B cell (primary cell): ENCODE data around the gene AMMECR1. TPM values are rescaled to one million over a fixed set of nuclear protein-coding genes. Genes with fewer than 3 reads are reported as not detected.

Experiments
- ATAC-seq: fragments of 200-7000 bp; cut with Tn5 transposase; one replicate; pipeline ENCODE4 v1.10.0; 2021; ENCODE audit warnings: low read depth, mild to moderate bottlenecking, moderate number of reproducible peaks, moderate library complexity
- CTCF ChIA-PET: fragments of 350-600 bp; sonication (Branson Sonifier 250); formaldehyde crosslinking; loops from one replicate; lab custom pipeline; 2021; ENCODE audit warnings: antibody characterized with exemption, inconsistent platforms; lab: Charles Lee
- POLR2A ChIA-PET: fragments of 350-600 bp; sonication (Branson Sonifier 250); formaldehyde crosslinking; loops from one replicate; lab custom pipeline; 2021; ENCODE audit warnings: antibody characterized with exemption; lab: Charles Lee
- DNase-seq: peaks from one replicate; pipeline ENCODE4 v3.0.0; 2013
- H2AFZ ChIP-seq: 2 replicates; pipeline ENCODE4 v1.6.1; 2012; ENCODE audit warnings: mild to moderate bottlenecking, low read depth, low read length; ENCODE audit not compliant: insufficient read depth, poor library complexity, severe bottlenecking
- H3K27ac ChIP-seq, 2 donors: 1 replicate in 1 of 2; 2 replicates in 1 of 2; pipeline ENCODE4 v1.5.1; 2012 to 2013; ENCODE audit warnings: low read length in 2 of 2, mild to moderate bottlenecking in 2 of 2, moderate library complexity in 1 of 2
- H3K27me3 ChIP-seq, 4 experiments: fragments of 200-600 bp in 1 of 4; sonication (generic) in 1 of 4; replicated peaks in 1 of 4; 1 replicate in 2 of 4; 2 replicates in 2 of 4; pipeline versions ENCODE4 v1.6.1 to v1.7.0; 2013 to 2016; ENCODE audit warnings: low read length in 3 of 4, mild to moderate bottlenecking in 2 of 4, mixed read lengths in 1 of 4, moderate library complexity in 1 of 4; ENCODE audit not compliant: insufficient read depth in 4 of 4, control insufficient read depth in 3 of 4; ENCODE audit errors: control extremely low read depth in 1 of 4
- H3K36me3 ChIP-seq, 2 experiments: replicated peaks in 1 of 2; 1 replicate in 1 of 2; 2 replicates in 1 of 2; pipeline versions ENCODE4 v1.6.1 to v1.7.1; 2013; ENCODE audit warnings: low read length in 1 of 2; ENCODE audit not compliant: insufficient read depth in 2 of 2, control insufficient read depth in 1 of 2; ENCODE audit errors: control extremely low read depth in 1 of 2, extremely low read depth in 1 of 2
- H3K4me1 ChIP-seq, 2 donors: fragments of 200-600 bp in 1 of 2; sonication (generic) in 1 of 2; 1 replicate in 1 of 2; 2 replicates in 1 of 2; pipeline versions ENCODE4 v1.5.1 to v1.6.1; 2013 to 2017; ENCODE audit warnings: low read length in 2 of 2; ENCODE audit not compliant: control insufficient read depth in 2 of 2, insufficient read depth in 2 of 2
- H3K4me2 ChIP-seq: replicated peaks from 2 replicates; pipeline ENCODE3; 2012; ENCODE audit warnings: mild to moderate bottlenecking, low read depth, low read length; ENCODE audit not compliant: poor library complexity, severe bottlenecking
- H3K4me3 ChIP-seq, 5 experiments: fragments of 200-600 bp in 1 of 5; sonication (generic) in 1 of 5; 1 replicate in 3 of 5; 2 replicates in 2 of 5; pipeline versions ENCODE4 v1.5.1 to v1.7.0; 2011 to 2016; ENCODE audit warnings: low read length in 4 of 5, mild to moderate bottlenecking in 4 of 5, low read depth in 2 of 5, control low read depth in 1 of 5, moderate library complexity in 1 of 5; ENCODE audit not compliant: insufficient read depth in 1 of 5; ENCODE audit errors: control extremely low read depth in 1 of 5, extremely low read depth in 1 of 5
- H3K79me2 ChIP-seq: fragments of 200-600 bp; sonication (generic); one replicate; pipeline ENCODE4 v1.6.0; 2016; ENCODE audit warnings: low read length; ENCODE audit not compliant: control insufficient read depth, insufficient read depth
- H3K9ac ChIP-seq: fragments of 200-600 bp; sonication (generic); 2 replicates; pipeline ENCODE4 v1.6.1; 2017; ENCODE audit warnings: mild to moderate bottlenecking, low read length, moderate library complexity
- H3K9me3 ChIP-seq, 3 donors: one replicate each; pipeline versions ENCODE4 v1.6.1 to v1.7.1; 2013; ENCODE audit warnings: low read length in 2 of 3; ENCODE audit not compliant: control insufficient read depth in 2 of 3, insufficient read depth in 1 of 3; ENCODE audit errors: control extremely low read depth in 1 of 3
- H4K20me1 ChIP-seq: 2 replicates; pipeline ENCODE4 v1.6.0; 2012; ENCODE audit warnings: mild to moderate bottlenecking, low read length; ENCODE audit not compliant: insufficient read depth, control insufficient read depth, poor library complexity, severe bottlenecking
- H3K27ac Mint-ChIP-seq: one replicate; pipeline ENCODE4 v1.8.0; 2021; ENCODE audit warnings: mixed read lengths
- H3K27me3 Mint-ChIP-seq: one replicate; pipeline ENCODE4 v1.8.0; 2021; ENCODE audit warnings: mixed read lengths
- H3K4me1 Mint-ChIP-seq: one replicate; pipeline ENCODE4 v1.8.0; 2021; ENCODE audit warnings: mixed read lengths
- H3K4me3 Mint-ChIP-seq: one replicate; pipeline ENCODE4 v1.8.0; 2021; ENCODE audit warnings: mixed read lengths
- H3K9me3 Mint-ChIP-seq: one replicate; pipeline ENCODE4 v1.8.0; 2022; ENCODE audit warnings: mixed read lengths; ENCODE audit not compliant: insufficient read depth
- EZH2 ChIP-seq: IDR thresholded peaks from 2 replicates; pipeline ENCODE4 v1.6.1; 2012; ENCODE audit warnings: borderline replicate concordance, low read depth, mild to moderate bottlenecking, moderate library complexity, low read length; ENCODE audit not compliant: insufficient read depth, poor library complexity, severe bottlenecking
- WGBS: methylation state at CpG from one replicate; pipeline ENCODE4 v1.1.5; 2013; ENCODE audit warnings: missing lambda C conversion rate; ENCODE audit not compliant: insufficient coverage; 5-methylcytosine and 5-hydroxymethylcytosine counted together
- intact Hi-C: fragments of 100-400 bp; cut with micrococcal nuclease; formaldehyde crosslinking; loops from one replicate; pipeline ENCODE4 v1.10.0; 2022
- polyA plus RNA-seq: library from polyadenylated mRNA; depleted of rRNA; stranded (reverse); fragments of >200 nt; gene quantifications from 2 replicates; pipeline ENCODE4 v1.2.3, GENCODE V29; 2012
- total RNA-seq, 2 donors: library from RNA; stranded (reverse); fragments of 120-200 nt in 1 of 2; gene quantifications; 1 replicate in 1 of 2; 2 replicates in 1 of 2; pipeline versions ENCODE4 v1.2.3 to v1.2.4, GENCODE V29; 2013 to 2022
- TF ChIP-seq, protein P1 (sequence below): fragments of 200-600 bp; IDR thresholded peaks from one replicate; pipeline ENCODE4 v1.8.0; 2022; ENCODE audit warnings: antibody characterized with exemption, mild to moderate bottlenecking

AMMECR1 gene
- total and polyA plus RNA-seq, 2 donors (not counting 1 experiment from before 2014, with no cell fraction given): 5.7 to 12.7 TPM

GRCh38 chrX:110213183-110213582 is 104.7 kb downstream of the AMMECR1 start:
- Histone ChIP-seq H2AFZ (no peak overlapping the region), H3K79me2 (no peaks in the 10 kb centered on the region), H3K4me1 (peaks cover 0 to 6% of the 10 kb centered on the region in 2 donors), H3K27me3 (no peaks in the 10 kb centered on the region), H3K9ac (no peak overlapping the region), H3K27ac (no peak overlapping the region), H3K9me3 (no peaks in the 10 kb centered on the region), H4K20me1 (no peaks in the 10 kb centered on the region), H3K36me3 (no peaks in the 10 kb centered on the region), H3K4me2 (no peak overlapping the region), H3K4me3 (no peak overlapping the region)
- WGBS: no CpG with 5 or more reads among the region's 1 CpG
- intact Hi-C loops: no loop called here
- TF ChIP-seq, protein P1, sequence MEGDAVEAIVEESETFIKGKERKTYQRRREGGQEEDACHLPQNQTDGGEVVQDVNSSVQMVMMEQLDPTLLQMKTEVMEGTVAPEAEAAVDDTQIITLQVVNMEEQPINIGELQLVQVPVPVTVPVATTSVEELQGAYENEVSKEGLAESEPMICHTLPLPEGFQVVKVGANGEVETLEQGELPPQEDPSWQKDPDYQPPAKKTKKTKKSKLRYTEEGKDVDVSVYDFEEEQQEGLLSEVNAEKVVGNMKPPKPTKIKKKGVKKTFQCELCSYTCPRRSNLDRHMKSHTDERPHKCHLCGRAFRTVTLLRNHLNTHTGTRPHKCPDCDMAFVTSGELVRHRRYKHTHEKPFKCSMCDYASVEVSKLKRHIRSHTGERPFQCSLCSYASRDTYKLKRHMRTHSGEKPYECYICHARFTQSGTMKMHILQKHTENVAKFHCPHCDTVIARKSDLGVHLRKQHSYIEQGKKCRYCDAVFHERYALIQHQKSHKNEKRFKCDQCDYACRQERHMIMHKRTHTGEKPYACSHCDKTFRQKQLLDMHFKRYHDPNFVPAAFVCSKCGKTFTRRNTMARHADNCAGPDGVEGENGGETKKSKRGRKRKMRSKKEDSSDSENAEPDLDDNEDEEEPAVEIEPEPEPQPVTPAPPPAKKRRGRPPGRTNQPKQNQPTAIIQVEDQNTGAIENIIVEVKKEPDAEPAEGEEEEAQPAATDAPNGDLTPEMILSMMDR: no peak
- DNase-seq: no peak
- no peak for ATAC-seq
- Mint-ChIP-seq H3K27me3 (no peaks in the 10 kb centered on the region), H3K27ac (no peak overlapping the region), H3K9me3 (no peaks in the 10 kb centered on the region), H3K4me1 (peaks cover 8% of the 10 kb centered on the region), H3K4me3 (no peak overlapping the region)
- ChIA-PET CTCF (no interaction called here), POLR2A (no interaction called here)

DNA sequence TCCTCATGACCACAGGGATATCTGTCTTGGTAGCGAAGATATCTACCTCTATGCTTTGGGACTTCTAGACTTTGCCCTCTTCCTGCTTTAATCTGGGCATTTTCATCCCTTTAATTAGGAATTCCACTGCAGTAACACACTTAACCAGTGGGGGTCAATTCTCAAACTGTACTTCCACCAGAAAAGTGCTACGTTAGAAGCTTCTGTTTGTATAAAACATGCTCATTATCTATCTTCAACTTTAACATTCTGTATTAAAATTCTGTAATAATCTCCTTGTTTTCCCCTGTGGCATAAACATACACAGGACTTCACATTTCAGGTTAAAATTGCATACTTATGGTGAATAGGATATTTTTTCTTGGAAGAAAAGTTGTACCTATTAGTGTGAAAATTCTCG is 105.6 kb downstream of the AMMECR1 start:
- ATAC-seq (no peak), DNase-seq (no peak)
- Histone ChIP-seq H2AFZ (no peak overlapping the region), H3K9me3 (no peaks in the 10 kb centered on the region), H4K20me1 (no peaks in the 10 kb centered on the region), H3K27ac (no peak overlapping the region), H3K79me2 (no peaks in the 10 kb centered on the region), H3K4me2 (no peak overlapping the region), H3K36me3 (no peaks in the 10 kb centered on the region), H3K9ac (no peak overlapping the region), H3K27me3 (no peaks in the 10 kb centered on the region), H3K4me3 (no peak overlapping the region), H3K4me1 (peaks cover 0 to 2% of the 10 kb centered on the region in 2 donors)
- ChIA-PET CTCF (no interaction called here), POLR2A (no interaction called here)
- no peaks in the 10 kb centered on the region for H3K9me3 Mint-ChIP-seq
- TF ChIP-seq, protein P1: no peak
- no peak for TF ChIP-seq EZH2
- peaks cover 2% of the 10 kb centered on the region for H3K4me1 Mint-ChIP-seq
- H3K27ac Mint-ChIP-seq: no peak overlapping the region
- no peak overlapping the region for H3K4me3 Mint-ChIP-seq
- 100% methylated on average over 1 of the region's 3 CpGs for WGBS
- no peaks in the 10 kb centered on the region for H3K27me3 Mint-ChIP-seq
- intact Hi-C loops: no loop called here
